Testis (tissue), 2 donors: ENCODE data around the gene PCDHGA2.
"Not testable (repeated sequence)": the region's sequence is repeated elsewhere in the genome, so short reads cannot be mapped to it uniquely, and the experiment has no call there.

Experiments used
- CTCF ChIP-seq, 3 experiments: fragments of 450-650 bp in 2 of 3; fragments of 200-600 bp in 1 of 3; sonication (generic) in 1 of 3; IDR thresholded peaks; one replicate each; pipeline ENCODE4 v1.5.1; 2016 to 2019; ENCODE audit warnings: antibody characterized with exemption in 3 of 3, mild to moderate bottlenecking in 2 of 3, moderate library complexity in 1 of 3
- POLR2A ChIP-seq: fragments of 450-650 bp; IDR thresholded peaks from one replicate; pipeline ENCODE4 v1.6.1; 2017; ENCODE audit warnings: antibody characterized with exemption, mild to moderate bottlenecking, moderate library complexity

GRCh38 chr5:141375444-141376155 lies 37.0 kb downstream of the PCDHGA2 start:
- TF ChIP-seq CTCF (IDR thresholded peaks at IDR 0.05); POLR2A: not testable (repeated sequence)
